Neuronal stem cell (in vitro differentiated cells): Measurements from ENCODE around the gene PSMD2.

Experiments used
- DNase-seq: peaks from one replicate; pipeline ENCODE4 v3.0.0-alpha.2; 2013; ENCODE audit warnings: low spot score
- H2AFZ ChIP-seq: one replicate; pipeline ENCODE4 v1.6.1; 2013; ENCODE audit warnings: mild to moderate bottlenecking, low read length, inconsistent platforms
- H2AK5ac ChIP-seq: 2 replicates; pipeline ENCODE4 v1.6.1; 2013; ENCODE audit warnings: low read depth, mild to moderate bottlenecking, inconsistent platforms, low read length, moderate library complexity, mixed read lengths
- H2BK120ac ChIP-seq: 2 replicates; pipeline ENCODE4 v1.6.1; 2013; ENCODE audit warnings: low read depth, mild to moderate bottlenecking, inconsistent platforms, low read length, moderate library complexity, mixed read lengths
- H2BK12ac ChIP-seq: one replicate; pipeline ENCODE4 v1.6.1; 2013; ENCODE audit warnings: low read length, inconsistent platforms
- H2BK15ac ChIP-seq: 2 replicates; pipeline ENCODE4 v1.6.1; 2013; ENCODE audit warnings: mild to moderate bottlenecking, low read length, inconsistent platforms, mixed read lengths
- H2BK5ac ChIP-seq: one replicate; pipeline ENCODE4 v1.6.1; 2013; ENCODE audit warnings: inconsistent platforms, mild to moderate bottlenecking, low read length, moderate library complexity
- H3K14ac ChIP-seq: one replicate; pipeline ENCODE4 v1.6.1; 2013; ENCODE audit warnings: low read length, inconsistent platforms
- H3K18ac ChIP-seq: 2 replicates; pipeline ENCODE4 v1.6.1; 2013; ENCODE audit warnings: low read length, inconsistent platforms
- H3K23ac ChIP-seq: 2 replicates; pipeline ENCODE4 v1.6.1; 2013; ENCODE audit warnings: low read depth, mild to moderate bottlenecking, mixed read lengths, low read length, inconsistent platforms; ENCODE audit not compliant: poor library complexity
- H3K27ac ChIP-seq: replicated peaks from 3 replicates; pipeline ENCODE4 v1.5.1; 2013; ENCODE audit warnings: low read length, inconsistent platforms
- H3K27me3 ChIP-seq, 3 experiments: 2 replicates each; pipeline ENCODE4 v1.6.1; 2013; ENCODE audit warnings: low read length in 3 of 3, mild to moderate bottlenecking in 2 of 3, inconsistent platforms in 1 of 3, low read depth in 1 of 3, mixed read lengths in 1 of 3, moderate library complexity in 1 of 3; ENCODE audit not compliant: control insufficient read depth in 3 of 3, insufficient read depth in 3 of 3
- H3K36me3 ChIP-seq, 2 donors: replicated peaks in 1 of 2; 2 replicates each; pipeline ENCODE4 v1.6.1; 2013; ENCODE audit warnings: low read length in 2 of 2; ENCODE audit not compliant: control insufficient read depth in 2 of 2, insufficient read depth in 2 of 2
- H3K4ac ChIP-seq: 2 replicates; pipeline ENCODE4 v1.6.1; 2013; ENCODE audit warnings: inconsistent platforms, mild to moderate bottlenecking, low read length, moderate library complexity
- H3K4me1 ChIP-seq, 2 donors: 1 replicate in 1 of 2; 2 replicates in 1 of 2; pipeline ENCODE4 v1.6.1; 2013; ENCODE audit warnings: low read length in 2 of 2, low read depth in 1 of 2; ENCODE audit not compliant: control insufficient read depth in 2 of 2, insufficient read depth in 1 of 2
- H3K4me2 ChIP-seq: one replicate; pipeline ENCODE4 v1.6.1; 2013; ENCODE audit warnings: mild to moderate bottlenecking, low read length, inconsistent platforms; ENCODE audit not compliant: insufficient read depth, poor library complexity, severe bottlenecking
- H3K4me3 ChIP-seq, 2 donors: 2 replicates each; pipeline ENCODE4 v1.5.1; 2013; ENCODE audit warnings: low read length in 2 of 2, mild to moderate bottlenecking in 2 of 2, inconsistent platforms in 1 of 2, moderate library complexity in 1 of 2
- H3K79me1 ChIP-seq: one replicate; pipeline ENCODE4 v1.6.1; 2013; ENCODE audit warnings: low read depth, mild to moderate bottlenecking, inconsistent platforms, low read length, moderate library complexity
- H3K9ac ChIP-seq: one replicate; pipeline ENCODE4 v1.6.1; 2013; ENCODE audit warnings: mild to moderate bottlenecking, low read depth, low read length, inconsistent platforms; ENCODE audit not compliant: poor library complexity
- H3K9me3 ChIP-seq, 2 donors: replicated peaks in 1 of 2; 2 replicates each; pipeline versions ENCODE3 to v1.6.1; 2013; ENCODE audit warnings: low read length in 2 of 2, mild to moderate bottlenecking in 2 of 2, inconsistent platforms in 1 of 2, low read depth in 1 of 2, mixed read lengths in 1 of 2, moderate library complexity in 1 of 2; ENCODE audit not compliant: control insufficient read depth in 2 of 2, insufficient read depth in 1 of 2
- H4K8ac ChIP-seq: one replicate; pipeline ENCODE4 v1.6.1; 2013; ENCODE audit warnings: low read depth, mild to moderate bottlenecking, inconsistent platforms, low read length, moderate library complexity
- H4K91ac ChIP-seq: one replicate; pipeline ENCODE4 v1.6.1; 2013; ENCODE audit warnings: low read length, low read depth, mild to moderate bottlenecking, inconsistent platforms; ENCODE audit not compliant: poor library complexity
- WGBS, 2 donors: extraction: QIAGEN DNeasy Blood & Tissue Kit; methylation state at CpG; one replicate each; pipeline ENCODE4 v1.1.7; 2013; ENCODE audit warnings: missing lambda C conversion rate in 2 of 2, mixed read lengths in 1 of 2; ENCODE audit not compliant: insufficient read length in 2 of 2, insufficient replicate concordance in 1 of 2; ENCODE audit errors: extremely low coverage in 2 of 2; 5-methylcytosine and 5-hydroxymethylcytosine counted together

PSMD2 gene

GRCh38 chr3:184259878-184260723, 38.9 kb upstream of the PSMD2 start:
- H3K4me2 ChIP-seq = peak overlapping the region; percentile 93
- peak; percentile 54 for DNase-seq
- peaks cover 21 to 46% (median 42%) of the 10 kb centered on the region in 3 experiments for H3K27me3 ChIP-seq
- no peaks in the 10 kb centered on the region for H3K36me3 ChIP-seq
- peak overlapping the region; percentile 21 for H3K14ac ChIP-seq
- peak overlapping the region; percentile 56 to 82 for H3K4me3 ChIP-seq
- no peak overlapping the region for H2BK120ac ChIP-seq
- peak overlapping the region; percentile 34 for H3K23ac ChIP-seq
- no peak overlapping the region for H4K91ac ChIP-seq
- H3K18ac ChIP-seq = peak overlapping the region; percentile 57
- no peak overlapping the region for H2AK5ac ChIP-seq
- H3K4ac ChIP-seq = no peak overlapping the region
- peaks cover 4% of the 10 kb centered on the region for H3K79me1 ChIP-seq
- no peak overlapping the region for H3K27ac ChIP-seq
- H3K9me3 ChIP-seq = no peaks in the 10 kb centered on the region
- H2BK5ac ChIP-seq = peak overlapping the region; percentile 87
- no peak overlapping the region for H2BK15ac ChIP-seq
- H2BK12ac ChIP-seq = no peak overlapping the region
- peaks cover 10 to 12% of the 10 kb centered on the region in 2 donors for H3K4me1 ChIP-seq
- no CpG with 5 or more reads among the region's 91 CpGs for WGBS, 2 donors
- peak overlapping the region; percentile 98 for H2AFZ ChIP-seq
- no peak overlapping the region for H3K9ac ChIP-seq
- no peak overlapping the region for H4K8ac ChIP-seq

GRCh38 chr3:184260724-184261269, 38.2 kb upstream of the PSMD2 start:
- Histone ChIP-seq H3K9me3 (no peaks in the 10 kb centered on the region), H2BK12ac (no peak overlapping the region), H3K9ac (peak overlapping the region; percentile 77), H3K27me3 (peaks cover 21 to 46% (median 42%) of the 10 kb centered on the region in 3 experiments), H3K4me1 (peaks cover 10 to 12% of the 10 kb centered on the region in 2 donors), H3K4me3 (peak overlapping the region; percentile 56 to 82), H2BK120ac (no peak overlapping the region), H3K36me3 (no peaks in the 10 kb centered on the region), H3K4me2 (peak overlapping the region; percentile 93), H4K8ac (no peak overlapping the region), H3K18ac (peak overlapping the region; percentile 38), H3K79me1 (peaks cover 4% of the 10 kb centered on the region), H2AFZ (peak overlapping the region; percentile 98), H4K91ac (no peak overlapping the region), H3K4ac (no peak overlapping the region), H3K14ac (no peak overlapping the region), H3K23ac (peak overlapping the region; percentile 65), H2AK5ac (no peak overlapping the region), H2BK15ac (no peak overlapping the region), H2BK5ac (peak overlapping the region; percentile 87), H3K27ac (no peak overlapping the region)
- DNase-seq = no peak
- WGBS, 2 donors = no CpG with 5 or more reads among the region's 49 CpGs

GRCh38 chr3:184261270-184261853, 37.7 kb upstream of the PSMD2 start, which contains the start of gene CAMK2N2:
CAMK2N2 (minus strand) TSS chr3:184261553; CDS start chr3:184261285, 268 bp downstream.
- H2BK120ac ChIP-seq = no peak within 1 kb of the TSS
- H4K91ac ChIP-seq = no peak within 1 kb of the TSS
- peak within 1 kb of the TSS; percentile 56 to 82 for H3K4me3 ChIP-seq
- H2BK12ac ChIP-seq = peak within 1 kb of the TSS; percentile 58
- H3K9me3 ChIP-seq = no peaks in the 10 kb centered on the region
- no peak within 1 kb of the TSS for H2AK5ac ChIP-seq
- H3K18ac ChIP-seq = peak within 1 kb of the TSS; percentile 91
- H4K8ac ChIP-seq = no peak within 1 kb of the TSS
- peaks cover 10 to 12% of the 10 kb centered on the region in 2 donors for H3K4me1 ChIP-seq
- no peak within 1 kb of the TSS for H2BK15ac ChIP-seq
- no peak within 1 kb of the TSS for H3K27ac ChIP-seq
- H2BK5ac ChIP-seq = peak within 1 kb of the TSS; percentile 87
- H3K14ac ChIP-seq = no peak within 1 kb of the TSS
- H2AFZ ChIP-seq = peak within 1 kb of the TSS; percentile 98
- peaks cover 4% of the 10 kb centered on the region for H3K79me1 ChIP-seq
- H3K4ac ChIP-seq = no peak within 1 kb of the TSS
- DNase-seq = peak; percentile 56
- WGBS, 2 donors = no CpG with 5 or more reads among the region's 67 CpGs
- peak within 1 kb of the TSS; percentile 93 for H3K4me2 ChIP-seq
- peaks cover 21 to 46% (median 42%) of the 10 kb centered on the region in 3 experiments for H3K27me3 ChIP-seq
- peak within 1 kb of the TSS; percentile 65 for H3K23ac ChIP-seq
- no peaks in the 10 kb centered on the region for H3K36me3 ChIP-seq
- peak within 1 kb of the TSS; percentile 80 for H3K9ac ChIP-seq
